ENCODE data around the gene OXSM.

DNA sequence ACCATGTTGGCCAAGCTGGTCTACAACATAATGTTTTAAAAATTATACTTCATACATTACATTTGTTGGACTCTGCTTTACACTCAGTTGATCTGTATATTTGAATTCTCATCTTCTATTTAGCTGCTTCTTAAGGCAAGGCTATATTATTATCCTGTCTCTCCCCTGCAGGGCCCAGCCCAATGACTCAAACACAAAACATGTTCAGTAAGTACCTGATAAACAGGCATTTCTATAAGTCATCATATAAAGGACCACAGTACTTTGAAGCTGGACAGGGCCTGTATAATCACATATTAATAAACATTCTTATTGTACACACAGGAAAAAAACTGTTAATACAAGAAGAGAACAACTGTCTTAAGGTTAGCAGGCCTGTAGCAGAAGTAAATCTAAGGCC is 42.9 kb upstream of the OXSM start:
- no peak for TF ChIP-seq POLR2AphosphoS5 (IDR thresholded peaks at IDR 0.05)
- no peak for TF ChIP-seq POLR2A (IDR thresholded peaks at IDR 0.05)
